A549 (cell line): ENCODE results near the gene KAT7. TPM values are rescaled to one million over a fixed set of nuclear protein-coding genes. Genes with fewer than 3 reads are reported as not detected.

ENCODE experiments used
- EP300 ChIP-seq, 2 experiments: fragments of >200 bp; sonication (Bioruptor Twin); formaldehyde crosslinking; IDR thresholded peaks; 2 replicates in 1 of 2; 3 replicates in 1 of 2; pipeline ENCODE4 v1.6.1; 2016 to 2017
- polyA plus RNA-seq, 4 experiments: library from polyadenylated mRNA; depleted of rRNA in 3 of 4; stranded (reverse); fragments of >200 nt; fragmentation: RNase III in 1 of 4; extraction: RNeasy Plus Mini Kit Qiagen cat#74134 plus additional on column Dnase treatment in 1 of 4; gene quantifications; 2 replicates in 3 of 4; 3 replicates in 1 of 4; pipeline ENCODE4 v1.2.3, GENCODE V29; 2011 to 2017

Gene KAT7
- polyA plus RNA-seq, 2 of the 4 experiments (the other 2 are of a cell fraction): 33.2 to 48.7 TPM

- no peak for TF ChIP-seq EP300 (IDR thresholded peaks at IDR 0.05)
Measured at GRCh38 chr17:49882434-49882833, 94.0 kb downstream of the KAT7 start (continued).

Other genes with a start within 250 kb of the KAT7 start
- 0.07 and 0.12 TPM in 2 replicates for gene NXPH3, start 212.8 kb upstream of the KAT7 start, polyA plus RNA-seq (2011; rRNA removed)
- gene NXPH3, start 212.8 kb upstream of the KAT7 start, polyA plus RNA-seq (2017; fragmentation: RNase III; extraction: RNeasy Plus Mini Kit Qiagen cat#74134 plus additional on column Dnase treatment): 0.17 to 0.30 TPM (median 0.20 TPM) in 3 replicates
- gene SPOP, start 110.6 kb upstream of the KAT7 start, polyA plus RNA-seq (2011; rRNA removed): 57.2 and 61.3 TPM in 2 replicates
- gene SPOP, start 110.6 kb upstream of the KAT7 start, polyA plus RNA-seq (2017; fragmentation: RNase III; extraction: RNeasy Plus Mini Kit Qiagen cat#74134 plus additional on column Dnase treatment): 42.4 to 49.5 TPM (median 48.8 TPM) in 3 replicates
- 191 and 287 TPM in 2 replicates for gene SLC35B1, start 80.7 kb upstream of the KAT7 start, polyA plus RNA-seq (2011; rRNA removed)
- 72.7 to 79.9 TPM (median 77.9 TPM) in 3 replicates for gene SLC35B1, start 80.7 kb upstream of the KAT7 start, polyA plus RNA-seq (2017; fragmentation: RNase III; extraction: RNeasy Plus Mini Kit Qiagen cat#74134 plus additional on column Dnase treatment)
- gene FAM117A, start 24.6 kb upstream of the KAT7 start, polyA plus RNA-seq (2011; rRNA removed): 1.8 TPM in 2 replicates
- 1.00 to 1.8 TPM (median 1.5 TPM) in 3 replicates for gene FAM117A, start 24.6 kb upstream of the KAT7 start, polyA plus RNA-seq (2017; fragmentation: RNase III; extraction: RNeasy Plus Mini Kit Qiagen cat#74134 plus additional on column Dnase treatment)
- not detected in 2 replicates for gene TAC4, start 59.4 kb downstream of the KAT7 start, polyA plus RNA-seq (2011; rRNA removed)
- gene TAC4, start 59.4 kb downstream of the KAT7 start, polyA plus RNA-seq (2017; fragmentation: RNase III; extraction: RNeasy Plus Mini Kit Qiagen cat#74134 plus additional on column Dnase treatment): not detected in 3 replicates
- gene DLX4, start 180.5 kb downstream of the KAT7 start, polyA plus RNA-seq (2011; rRNA removed): 2.9 and 3.8 TPM in 2 replicates
- gene DLX4, start 180.5 kb downstream of the KAT7 start, polyA plus RNA-seq (2017; fragmentation: RNase III; extraction: RNeasy Plus Mini Kit Qiagen cat#74134 plus additional on column Dnase treatment): 2.8 to 4.1 TPM (median 3.8 TPM) in 3 replicates
- 0.04 TPM in 1 of 2 replicates, not detected in the other for gene DLX3, start 206.5 kb downstream of the KAT7 start, polyA plus RNA-seq (2011; rRNA removed)
- 0.04 to 0.24 TPM (median 0.17 TPM) in 3 replicates for gene DLX3, start 206.5 kb downstream of the KAT7 start, polyA plus RNA-seq (2017; fragmentation: RNase III; extraction: RNeasy Plus Mini Kit Qiagen cat#74134 plus additional on column Dnase treatment)